Measurements from ENCODE around the gene FADS3. TPM values are rescaled to one million over a fixed set of nuclear protein-coding genes. Genes with fewer than 3 reads are reported as not detected.

FADS3 gene
- total and polyA plus RNA-seq, 2 donors (not counting 3 experiments of a cell fraction or from before 2014, with no cell fraction given), result 216 to 346 TPM

GRCh38 chr11:61895718-61896059 lies 4.3 kb upstream of the FADS3 start:
- dilution Hi-C loops (cut with MboI; ENCODE audit: extremely low pct_ligation_motif_present, low sequenced_read_pairs) (no loop called here), intact Hi-C loops (cut with micrococcal nuclease) (no loop called here)
- DNase-seq (ENCODE audit: low read depth, low spot score) (no peak), FAIRE-seq (no peak)
- H3K4me3 ChIP-seq (replicated peaks in 1 of 3; ENCODE audit: insufficient read depth in 1 of 3, low read depth in 1 of 3, low read length in 3 of 3), result no peak overlapping the region
- ChIA-PET POLR2A (no interaction called here), CTCF (interaction anchor here (5.3 to 16.0 kb wide), 5 partner anchors 24 to 213 kb away, joined by 64 to 416 read pairs (median 276); no protein-coding TSS in a partner anchor)
- no TSS peak for BruUV-seq (replicated peaks)
- H3K79me2 ChIP-seq (ENCODE audit: control insufficient read depth, insufficient read depth, low read length), result peaks cover 2% of the 10 kb centered on the region
- H3K36me3 ChIP-seq (ENCODE audit: control insufficient read depth in 2 of 2, extremely low read depth in 1 of 2, insufficient read depth in 2 of 2, low read length in 2 of 2), result no peaks in the 10 kb centered on the region
- no peaks in the 10 kb centered on the region for H4K20me1 ChIP-seq (replicated peaks; ENCODE audit: control insufficient read depth, extremely low read depth, insufficient read depth, low read length)
- peaks cover 3% of the 10 kb centered on the region for H3K4me1 ChIP-seq (ENCODE audit: control insufficient read depth, extremely low read depth, insufficient read depth, low read length)
- no peak overlapping the region for H3K27ac ChIP-seq (ENCODE audit: insufficient read depth, low read depth, low read length)
- TF ChIP-seq FOS (IDR thresholded peaks at IDR 0.05; ENCODE audit: borderline replicate concordance, insufficient read depth, low read length) (no peak), MYC (IDR thresholded peaks at IDR 0.05; ENCODE audit: low read depth, low read length) (no peak), MAX (IDR thresholded peaks at IDR 0.05; ENCODE audit: insufficient read depth, insufficient read length) (no peak), EZH2 (IDR thresholded peaks at IDR 0.05; ENCODE audit: borderline replicate concordance, low read depth, low read length, severe bottlenecking) (no peak), POLR2A (IDR thresholded peaks at IDR 0.05; ENCODE audit: low read depth, low read length) (no peak), JUN (IDR thresholded peaks at IDR 0.05; ENCODE audit: borderline replicate concordance, insufficient read depth, insufficient read length, low read depth) (no peak), GATA2 (IDR thresholded peaks at IDR 0.05; ENCODE audit: insufficient read depth, insufficient read length, low read depth, low read length) (no peak), CTCF (IDR thresholded peaks at IDR 0.05; ENCODE audit: extremely low read depth in 1 of 2, insufficient read depth in 1 of 2, low read depth in 1 of 2, low read length in 2 of 2) (no peak), POLR2AphosphoS5 (IDR thresholded peaks at IDR 0.05; ENCODE audit: insufficient read depth, low read depth, low read length) (no peak)
- no peak overlapping the region for H2AFZ ChIP-seq (ENCODE audit: low read depth, low read length)
- no peaks in the 10 kb centered on the region for H3K9me3 ChIP-seq (replicated peaks; ENCODE audit: control insufficient read depth, insufficient read depth, low read length)
- no peak overlapping the region for H3K4me2 ChIP-seq (ENCODE audit: insufficient read depth, low read length)
- H3K9me1 ChIP-seq (replicated peaks; ENCODE audit: control insufficient read depth, extremely low read depth, insufficient read depth, low read length), result no peaks in the 10 kb centered on the region
- H3K27me3 ChIP-seq (ENCODE audit: control insufficient read depth in 2 of 2, insufficient read depth in 2 of 2, low read length in 2 of 2), result no peaks in the 10 kb centered on the region
- no peak overlapping the region for H3K9ac ChIP-seq (replicated peaks; ENCODE audit: extremely low read depth, insufficient read depth, low read length)
